Neural progenitor cell (in vitro differentiated cells): Measurements from ENCODE around the gene VSTM5.
"Not testable (repeated sequence)": the region's sequence is repeated elsewhere in the genome, so short reads cannot be mapped to it uniquely, and the experiment has no call there.

Experiments
- CTCF ChIP-seq: fragments of 200-600 bp; sonication (generic); IDR thresholded peaks from 2 replicates; pipeline ENCODE4 v1.5.1; 2017; ENCODE audit warnings: antibody characterized with exemption, mild to moderate bottlenecking
- EZH2 ChIP-seq: fragments of 200-600 bp; sonication (generic); IDR thresholded peaks from 2 replicates; pipeline ENCODE4 v1.6.1; 2017; ENCODE audit warnings: antibody characterized with exemption, mild to moderate bottlenecking, moderate library complexity

GRCh38 chr11:93879114-93879513 is 28.7 kb upstream of the VSTM5 start:
- not testable (repeated sequence) for TF ChIP-seq CTCF, EZH2
